GM23338 (cell line): ENCODE results near the gene PLEKHD1. TPM values are rescaled to one million over a fixed set of nuclear protein-coding genes. Genes with fewer than 3 reads are reported as not detected.
A peak's percentile ranks its signal among the peaks of the same experiment; 100 is the strongest.

Experiments used
- ATAC-seq: fragments of 200-7000 bp; cut with Tn5 transposase; 3 replicates; pipeline ENCODE4 v1.9.1; 2020
- DNase-seq: peaks from one replicate; pipeline ENCODE4 v3.0.0-alpha.2; 2015; ENCODE audit warnings: low spot score
- H2AFZ ChIP-seq: fragments of 200-600 bp; sonication (generic); 2 replicates; pipeline ENCODE4 v1.8.0; 2016; ENCODE audit warnings: antibody characterized with exemption, mild to moderate bottlenecking, moderate library complexity
- H3F3A ChIP-seq: fragments of 200-600 bp; sonication (generic); replicated peaks from 2 replicates; pipeline ENCODE4 v1.8.0; 2017; ENCODE audit warnings: antibody characterized with exemption, mixed run types, low read depth
- H3K27ac ChIP-seq: fragments of 200-600 bp; sonication (generic); 2 replicates; pipeline ENCODE4 v1.6.1; 2016; ENCODE audit warnings: low read depth
- H3K27me3 ChIP-seq: fragments of 200-600 bp; sonication (generic); 2 replicates; pipeline ENCODE4 v1.8.0; 2016; ENCODE audit warnings: mild to moderate bottlenecking, mixed run types, moderate library complexity; ENCODE audit not compliant: insufficient read depth
- H3K36me3 ChIP-seq: fragments of 200-600 bp; sonication (generic); 2 replicates; pipeline ENCODE4 v1.8.0; 2016; ENCODE audit warnings: mild to moderate bottlenecking; ENCODE audit not compliant: insufficient read depth
- H3K4me1 ChIP-seq: fragments of 200-600 bp; sonication (generic); 2 replicates; pipeline ENCODE4 v1.8.0; 2016; ENCODE audit warnings: mild to moderate bottlenecking, moderate library complexity; ENCODE audit not compliant: insufficient read depth
- H3K4me2 ChIP-seq: fragments of 200-600 bp; sonication (generic); 2 replicates; pipeline ENCODE4 v1.7.1; 2017; ENCODE audit warnings: mixed run types
- H3K4me3 ChIP-seq: fragments of 200-600 bp; sonication (generic); 2 replicates; pipeline ENCODE4 v1.6.1; 2016; ENCODE audit warnings: mixed run types
- H3K79me2 ChIP-seq: fragments of 200-600 bp; sonication (generic); replicated peaks from 2 replicates; pipeline ENCODE4 v1.8.0; 2017; ENCODE audit warnings: mild to moderate bottlenecking; ENCODE audit not compliant: insufficient read depth
- H3K9me2 ChIP-seq: fragments of 200-600 bp; sonication (generic); 2 replicates; pipeline ENCODE4 v1.8.0; 2017; ENCODE audit not compliant: insufficient read depth
- H4K20me1 ChIP-seq: fragments of 200-600 bp; sonication (generic); replicated peaks from 2 replicates; pipeline ENCODE4 v1.8.0; 2017; ENCODE audit warnings: mild to moderate bottlenecking; ENCODE audit not compliant: insufficient read depth
- H3K27ac Mint-ChIP-seq: 2 replicates; pipeline ENCODE4 v1.8.0; 2020; ENCODE audit warnings: inconsistent platforms, mild to moderate bottlenecking, moderate library complexity, mixed read lengths
- H3K27me3 Mint-ChIP-seq: 3 replicates; pipeline ENCODE4 v1.8.0; 2022; ENCODE audit warnings: low read depth, mild to moderate bottlenecking, moderate library complexity, mixed read lengths, inconsistent platforms; ENCODE audit not compliant: insufficient read depth, poor library complexity
- H3K36me3 Mint-ChIP-seq: 3 replicates; pipeline ENCODE4 v1.8.0; 2021; ENCODE audit warnings: low read depth, mild to moderate bottlenecking, inconsistent platforms, moderate library complexity, mixed read lengths
- H3K4me1 Mint-ChIP-seq: 3 replicates; pipeline ENCODE4 v1.8.0; 2020; ENCODE audit warnings: mild to moderate bottlenecking, inconsistent platforms, mixed read lengths
- H3K4me3 Mint-ChIP-seq: 3 replicates; pipeline ENCODE4 v1.8.0; 2021; ENCODE audit warnings: moderate library complexity, mild to moderate bottlenecking, inconsistent platforms, mixed read lengths
- H3K9me3 Mint-ChIP-seq: 3 replicates; pipeline ENCODE4 v1.8.0; 2020; ENCODE audit warnings: moderate library complexity, mild to moderate bottlenecking, inconsistent platforms, mixed read lengths
- CREB1 ChIP-seq: fragments of 250-450 bp; sonication (Bioruptor Pico); IDR thresholded peaks from 2 replicates; pipeline ENCODE4 v1.5.0; 2020; ENCODE audit warnings: low read depth, mild to moderate bottlenecking, moderate library complexity
- EZH2 ChIP-seq: fragments of 200-600 bp; sonication (generic); IDR thresholded peaks from one replicate; pipeline ENCODE4 v1.8.0; 2017; ENCODE audit warnings: antibody characterized with exemption, mild to moderate bottlenecking, low read depth; ENCODE audit not compliant: unreplicated experiment
- EZH2phosphoT487 ChIP-seq: fragments of 200-600 bp; sonication (generic); IDR thresholded peaks from one replicate; pipeline ENCODE4 v1.8.1; 2018; ENCODE audit warnings: antibody characterized with exemption; ENCODE audit not compliant: unreplicated experiment
- JUNB ChIP-seq: IDR thresholded peaks from one replicate; pipeline ENCODE4 v1.6.1; 2016; ENCODE audit warnings: antibody characterized with exemption; ENCODE audit not compliant: unreplicated experiment
- POLR2AphosphoS5 ChIP-seq: IDR thresholded peaks from 2 replicates; pipeline ENCODE4 v1.6.1; 2016; ENCODE audit warnings: antibody characterized with exemption, low read depth
- STAT1 ChIP-seq: IDR thresholded peaks from one replicate; pipeline ENCODE4 v1.6.1; 2016; ENCODE audit warnings: antibody characterized with exemption; ENCODE audit not compliant: unreplicated experiment
- polyA plus RNA-seq: library from polyadenylated mRNA; unstranded; fragments of >200 nt; fragmentation: Nextera tagmentation; extraction: Ambion mirVana; gene quantifications from 2 replicates; pipeline ENCODE4 v1.2.1, GENCODE V29; 2016
- total RNA-seq: library from RNA; depleted of rRNA; stranded (reverse); fragments of >200 nt; shearing (Covaris generic); gene quantifications from 2 replicates; pipeline ENCODE4 v1.2.3, GENCODE V29; 2014
- TF ChIP-seq, protein P1 (sequence below): IDR thresholded peaks from one replicate; pipeline ENCODE4 v1.6.1; 2018; ENCODE audit warnings: antibody characterized with exemption; ENCODE audit not compliant: unreplicated experiment
- TF ChIP-seq, protein P2 (sequence below), 2 experiments: fragments of 200-600 bp in 1 of 2; sonication (generic) in 1 of 2; conservative IDR thresholded peaks; 2 replicates each; pipeline versions ENCODE4 v1.5.1 to v1.6.1; 2016 to 2017; ENCODE audit warnings: antibody characterized with exemption in 2 of 2, low read depth in 2 of 2, mild to moderate bottlenecking in 2 of 2, moderate library complexity in 1 of 2

The PLEKHD1 gene
- total and polyA plus RNA-seq, 2 experiments from 2014 or later, result 0.19 to 0.28 TPM

DNA sequence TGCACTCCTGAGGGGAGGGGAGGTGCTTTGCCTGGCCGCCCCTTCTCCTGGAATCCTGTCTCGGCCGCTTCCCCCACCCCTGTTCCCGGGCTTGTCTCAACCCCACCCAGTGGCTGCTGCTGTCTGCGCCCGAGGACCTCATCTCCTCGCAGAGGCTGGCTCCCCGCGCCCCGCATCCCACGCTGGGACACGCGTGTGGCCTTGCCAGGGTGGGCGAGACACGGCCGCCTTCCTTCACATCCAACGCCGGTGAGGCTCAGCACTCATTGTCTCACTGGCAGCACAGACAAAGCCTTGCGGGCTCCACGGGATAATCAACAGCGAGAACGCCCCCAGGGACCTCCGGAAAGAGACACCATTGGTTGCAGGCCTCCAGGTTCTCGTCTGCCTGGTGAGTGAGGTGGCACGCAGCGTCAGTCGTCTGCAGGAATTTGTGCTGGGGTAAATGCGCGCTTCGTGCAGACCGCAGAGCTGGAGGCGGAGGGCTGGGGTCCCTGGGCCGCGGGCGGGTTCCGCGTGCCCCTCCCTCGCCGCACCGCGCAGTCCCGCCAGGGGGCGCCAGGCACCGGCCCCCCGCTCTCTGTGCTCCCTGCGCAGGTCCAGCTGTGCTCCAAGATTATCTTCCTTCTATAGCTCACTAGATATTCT lies 63.3 kb downstream of the PLEKHD1 start:
- Histone ChIP-seq H3K4me2 (peak overlapping the region; percentile 87), H2AFZ (peak overlapping the region; percentile 99), H3K27ac (no peak overlapping the region), H3F3A (no peaks in the 10 kb centered on the region), H3K27me3 (peaks cover 20% of the 10 kb centered on the region; the same call in 1 of the 2 replicates), H4K20me1 (no peaks in the 10 kb centered on the region), H3K4me1 (no peaks in the 10 kb centered on the region), H3K36me3 (no peaks in the 10 kb centered on the region), H3K9me2 (0 out of 2 replicates have a peak, but pooled peaks cover 10% of the 10 kb centered on the region), H3K4me3 (peak overlapping the region; percentile 69), H3K79me2 (no peaks in the 10 kb centered on the region)
- peak; percentile 90 for DNase-seq
- peak; percentile 94 for ATAC-seq
- H3K9me3 Mint-ChIP-seq, result peaks cover 5% of the 10 kb centered on the region
- H3K4me1 Mint-ChIP-seq, result peaks cover 20% of the 10 kb centered on the region
- no peaks in the 10 kb centered on the region for H3K36me3 Mint-ChIP-seq
- no peak overlapping the region for H3K27ac Mint-ChIP-seq
- H3K27me3 Mint-ChIP-seq, result peaks cover 10% of the 10 kb centered on the region
- peak overlapping the region; percentile 77 for H3K4me3 Mint-ChIP-seq
- TF ChIP-seq STAT1 (no peak), JUNB (no peak), CREB1 (CRISPR knock-in tag) (0 out of 2 replicates have a peak, but pooled peaks have one; percentile 29), EZH2 (no peak), EZH2phosphoT487 (no peak), POLR2AphosphoS5 (no peak)
- TF ChIP-seq, protein P1, sequence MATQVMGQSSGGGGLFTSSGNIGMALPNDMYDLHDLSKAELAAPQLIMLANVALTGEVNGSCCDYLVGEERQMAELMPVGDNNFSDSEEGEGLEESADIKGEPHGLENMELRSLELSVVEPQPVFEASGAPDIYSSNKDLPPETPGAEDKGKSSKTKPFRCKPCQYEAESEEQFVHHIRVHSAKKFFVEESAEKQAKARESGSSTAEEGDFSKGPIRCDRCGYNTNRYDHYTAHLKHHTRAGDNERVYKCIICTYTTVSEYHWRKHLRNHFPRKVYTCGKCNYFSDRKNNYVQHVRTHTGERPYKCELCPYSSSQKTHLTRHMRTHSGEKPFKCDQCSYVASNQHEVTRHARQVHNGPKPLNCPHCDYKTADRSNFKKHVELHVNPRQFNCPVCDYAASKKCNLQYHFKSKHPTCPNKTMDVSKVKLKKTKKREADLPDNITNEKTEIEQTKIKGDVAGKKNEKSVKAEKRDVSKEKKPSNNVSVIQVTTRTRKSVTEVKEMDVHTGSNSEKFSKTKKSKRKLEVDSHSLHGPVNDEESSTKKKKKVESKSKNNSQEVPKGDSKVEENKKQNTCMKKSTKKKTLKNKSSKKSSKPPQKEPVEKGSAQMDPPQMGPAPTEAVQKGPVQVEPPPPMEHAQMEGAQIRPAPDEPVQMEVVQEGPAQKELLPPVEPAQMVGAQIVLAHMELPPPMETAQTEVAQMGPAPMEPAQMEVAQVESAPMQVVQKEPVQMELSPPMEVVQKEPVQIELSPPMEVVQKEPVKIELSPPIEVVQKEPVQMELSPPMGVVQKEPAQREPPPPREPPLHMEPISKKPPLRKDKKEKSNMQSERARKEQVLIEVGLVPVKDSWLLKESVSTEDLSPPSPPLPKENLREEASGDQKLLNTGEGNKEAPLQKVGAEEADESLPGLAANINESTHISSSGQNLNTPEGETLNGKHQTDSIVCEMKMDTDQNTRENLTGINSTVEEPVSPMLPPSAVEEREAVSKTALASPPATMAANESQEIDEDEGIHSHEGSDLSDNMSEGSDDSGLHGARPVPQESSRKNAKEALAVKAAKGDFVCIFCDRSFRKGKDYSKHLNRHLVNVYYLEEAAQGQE, result no peak
- TF ChIP-seq, protein P2, sequence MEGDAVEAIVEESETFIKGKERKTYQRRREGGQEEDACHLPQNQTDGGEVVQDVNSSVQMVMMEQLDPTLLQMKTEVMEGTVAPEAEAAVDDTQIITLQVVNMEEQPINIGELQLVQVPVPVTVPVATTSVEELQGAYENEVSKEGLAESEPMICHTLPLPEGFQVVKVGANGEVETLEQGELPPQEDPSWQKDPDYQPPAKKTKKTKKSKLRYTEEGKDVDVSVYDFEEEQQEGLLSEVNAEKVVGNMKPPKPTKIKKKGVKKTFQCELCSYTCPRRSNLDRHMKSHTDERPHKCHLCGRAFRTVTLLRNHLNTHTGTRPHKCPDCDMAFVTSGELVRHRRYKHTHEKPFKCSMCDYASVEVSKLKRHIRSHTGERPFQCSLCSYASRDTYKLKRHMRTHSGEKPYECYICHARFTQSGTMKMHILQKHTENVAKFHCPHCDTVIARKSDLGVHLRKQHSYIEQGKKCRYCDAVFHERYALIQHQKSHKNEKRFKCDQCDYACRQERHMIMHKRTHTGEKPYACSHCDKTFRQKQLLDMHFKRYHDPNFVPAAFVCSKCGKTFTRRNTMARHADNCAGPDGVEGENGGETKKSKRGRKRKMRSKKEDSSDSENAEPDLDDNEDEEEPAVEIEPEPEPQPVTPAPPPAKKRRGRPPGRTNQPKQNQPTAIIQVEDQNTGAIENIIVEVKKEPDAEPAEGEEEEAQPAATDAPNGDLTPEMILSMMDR (conservative IDR thresholded peaks at IDR 0.05; ENCODE audit: low read depth in 2 of 2), result peak; percentile 81 to 83

DNA sequence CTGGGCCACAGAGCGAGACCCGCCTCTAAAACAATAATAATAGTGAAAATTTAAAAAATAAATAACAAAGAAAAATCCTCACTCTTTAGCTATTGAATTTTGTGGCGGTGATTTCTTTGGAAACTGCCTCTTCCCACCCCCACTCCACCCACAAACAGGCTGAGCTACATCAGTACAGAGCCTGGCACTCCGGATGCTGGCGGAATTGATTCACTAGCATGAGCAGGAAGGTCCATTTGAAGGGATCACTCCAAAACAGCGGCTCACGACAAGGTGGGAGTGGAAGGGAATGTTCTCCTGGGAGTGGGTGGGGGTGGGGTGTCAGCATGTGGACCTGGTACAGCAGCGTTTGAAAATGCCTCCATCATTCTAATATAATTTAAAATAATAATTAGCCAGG lies 64.0 kb downstream of the PLEKHD1 start:
- no peak overlapping the region for H3K4me3 ChIP-seq
- no peak for DNase-seq
- H3K9me2 ChIP-seq, result 0 out of 2 replicates have a peak, but pooled peaks cover 10% of the 10 kb centered on the region
- H3K4me1 ChIP-seq, result no peaks in the 10 kb centered on the region
- ATAC-seq, result no peak
- peaks cover 20% of the 10 kb centered on the region; the same call in 1 of the 2 replicates for H3K27me3 ChIP-seq
- no peak overlapping the region for H3K27ac ChIP-seq
- Mint-ChIP-seq H3K4me1 (peaks cover 20% of the 10 kb centered on the region), H3K9me3 (peaks cover 5% of the 10 kb centered on the region), H3K36me3 (no peaks in the 10 kb centered on the region), H3K27ac (no peak overlapping the region), H3K4me3 (no peak overlapping the region), H3K27me3 (peaks cover 10% of the 10 kb centered on the region)
- no peaks in the 10 kb centered on the region for H3K79me2 ChIP-seq
- no peaks in the 10 kb centered on the region for H3F3A ChIP-seq
- H3K4me2 ChIP-seq, result no peak overlapping the region
- H4K20me1 ChIP-seq, result no peaks in the 10 kb centered on the region
- no peaks in the 10 kb centered on the region for H3K36me3 ChIP-seq
- H2AFZ ChIP-seq, result no peak overlapping the region
- TF ChIP-seq CREB1 (CRISPR knock-in tag), result no peak
- no peak for TF ChIP-seq JUNB
- TF ChIP-seq, protein P1, result no peak
